HFFc6 (cell line): ENCODE data around the gene KRTAP6-3. TPM values are rescaled to one million over a fixed set of nuclear protein-coding genes. Genes with fewer than 3 reads are reported as not detected.

Source experiments
- DNase-seq: peaks from one replicate; pipeline ENCODE4 v3.0.0-alpha.2; 2018
- H3K27ac Mint-ChIP-seq: 2 replicates; pipeline ENCODE4 v1.8.0; 2020; ENCODE audit warnings: mild to moderate bottlenecking, mixed read lengths
- H3K27me3 Mint-ChIP-seq: 2 replicates; pipeline ENCODE4 v1.8.0; 2021; ENCODE audit warnings: mild to moderate bottlenecking, moderate library complexity, mixed read lengths; ENCODE audit not compliant: insufficient read depth
- H3K36me3 Mint-ChIP-seq: 2 replicates; pipeline ENCODE4 v1.8.0; 2021; ENCODE audit warnings: low read depth, mixed read lengths
- H3K4me1 Mint-ChIP-seq: 2 replicates; pipeline ENCODE4 v1.8.0; 2020; ENCODE audit warnings: low read depth, mixed read lengths
- H3K4me3 Mint-ChIP-seq: 2 replicates; pipeline ENCODE4 v1.8.0; 2020; ENCODE audit warnings: mild to moderate bottlenecking, moderate library complexity, mixed read lengths
- H3K9me3 Mint-ChIP-seq: 2 replicates; pipeline ENCODE4 v1.8.0; 2020; ENCODE audit warnings: mild to moderate bottlenecking, mixed read lengths
- total RNA-seq, 6 experiments: library from RNA; stranded (reverse); fragmentation: NEBNext Ultra II Directional; extraction: Animal tissue kit (Norgen Biotek cat#: 25700); gene quantifications; 2 replicates in 1 of 6; 3 replicates in 5 of 6; pipeline ENCODE4 v1.2.3, GENCODE V29; 2021
- TF ChIP-seq, protein P1 (sequence below): fragments of 200-600 bp; sonication (generic); IDR thresholded peaks from 2 replicates; pipeline ENCODE4 v1.5.0; 2021; ENCODE audit warnings: antibody characterized with exemption, mild to moderate bottlenecking

KRTAP6-3 gene
- total RNA-seq, 6 experiments from 2014 or later: not detected

DNA sequence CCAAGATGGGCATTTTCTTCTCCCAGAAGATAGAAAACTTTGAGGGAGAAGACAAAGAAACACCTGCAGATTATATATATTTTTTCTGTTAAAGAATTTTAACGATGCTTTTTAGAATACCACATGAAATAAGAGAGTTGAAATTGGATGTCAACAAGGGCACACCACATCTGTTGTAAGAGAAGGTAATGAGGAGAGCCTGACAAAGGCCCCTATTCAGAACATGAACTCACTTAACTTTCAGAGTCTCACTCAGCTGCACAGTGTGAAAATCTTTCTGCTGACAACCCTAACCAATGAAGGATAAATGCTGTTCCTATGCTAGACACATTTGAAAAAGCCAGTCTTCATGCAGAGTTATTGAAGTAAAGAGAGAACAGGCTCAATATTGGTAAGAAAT, 9.4 kb upstream of the KRTAP6-3 start:
- peaks cover 12% of the 10 kb centered on the region for H3K36me3 Mint-ChIP-seq
- H3K4me1 Mint-ChIP-seq: no peaks in the 10 kb centered on the region
- no peaks in the 10 kb centered on the region for H3K27me3 Mint-ChIP-seq
- H3K9me3 Mint-ChIP-seq: peaks cover 30% of the 10 kb centered on the region
- no peak overlapping the region for H3K27ac Mint-ChIP-seq
- DNase-seq: no peak
- TF ChIP-seq, protein P1, sequence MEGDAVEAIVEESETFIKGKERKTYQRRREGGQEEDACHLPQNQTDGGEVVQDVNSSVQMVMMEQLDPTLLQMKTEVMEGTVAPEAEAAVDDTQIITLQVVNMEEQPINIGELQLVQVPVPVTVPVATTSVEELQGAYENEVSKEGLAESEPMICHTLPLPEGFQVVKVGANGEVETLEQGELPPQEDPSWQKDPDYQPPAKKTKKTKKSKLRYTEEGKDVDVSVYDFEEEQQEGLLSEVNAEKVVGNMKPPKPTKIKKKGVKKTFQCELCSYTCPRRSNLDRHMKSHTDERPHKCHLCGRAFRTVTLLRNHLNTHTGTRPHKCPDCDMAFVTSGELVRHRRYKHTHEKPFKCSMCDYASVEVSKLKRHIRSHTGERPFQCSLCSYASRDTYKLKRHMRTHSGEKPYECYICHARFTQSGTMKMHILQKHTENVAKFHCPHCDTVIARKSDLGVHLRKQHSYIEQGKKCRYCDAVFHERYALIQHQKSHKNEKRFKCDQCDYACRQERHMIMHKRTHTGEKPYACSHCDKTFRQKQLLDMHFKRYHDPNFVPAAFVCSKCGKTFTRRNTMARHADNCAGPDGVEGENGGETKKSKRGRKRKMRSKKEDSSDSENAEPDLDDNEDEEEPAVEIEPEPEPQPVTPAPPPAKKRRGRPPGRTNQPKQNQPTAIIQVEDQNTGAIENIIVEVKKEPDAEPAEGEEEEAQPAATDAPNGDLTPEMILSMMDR: no peak
- H3K4me3 Mint-ChIP-seq: no peak overlapping the region

GRCh38 chr21:30590297-30590696, 1.9 kb upstream of the KRTAP6-3 start, which contains the start of gene KRTAP22-2:
Gene KRTAP22-2 (minus strand): TSS chr21:30590397.
- DNase-seq: no peak
- no peak within 1 kb of the TSS for H3K4me3 Mint-ChIP-seq
- H3K9me3 Mint-ChIP-seq: peaks cover 35% of the 10 kb centered on the region
- TF ChIP-seq, protein P1: no peak
- H3K27ac Mint-ChIP-seq: no peak within 1 kb of the TSS
- no peaks in the 10 kb centered on the region; the same call in 1 of the 2 replicates for H3K36me3 Mint-ChIP-seq
- no peaks in the 10 kb centered on the region for H3K4me1 Mint-ChIP-seq
- H3K27me3 Mint-ChIP-seq: no peaks in the 10 kb centered on the region

- Mint-ChIP-seq H3K4me1 (no peaks in the 10 kb centered on the region), H3K36me3 (no peaks in the 10 kb centered on the region), H3K9me3 (peaks cover 52% of the 10 kb centered on the region), H3K27ac (no peak within 1 kb of the TSS), H3K27me3 (no peaks in the 10 kb centered on the region; the same call in 1 of the 2 replicates), H3K4me3 (no peak within 1 kb of the TSS)
- DNase-seq: no peak
- TF ChIP-seq, protein P1: no peak
These were observed 6.6 kb downstream of the KRTAP6-3 start, which contains the start of gene KRTAP6-2 for GRCh38 chr21:30598802-30599201. Gene KRTAP6-2 (minus strand): TSS chr21:30598902. CDS start chr21:30598874, 28 bp downstream.

DNA sequence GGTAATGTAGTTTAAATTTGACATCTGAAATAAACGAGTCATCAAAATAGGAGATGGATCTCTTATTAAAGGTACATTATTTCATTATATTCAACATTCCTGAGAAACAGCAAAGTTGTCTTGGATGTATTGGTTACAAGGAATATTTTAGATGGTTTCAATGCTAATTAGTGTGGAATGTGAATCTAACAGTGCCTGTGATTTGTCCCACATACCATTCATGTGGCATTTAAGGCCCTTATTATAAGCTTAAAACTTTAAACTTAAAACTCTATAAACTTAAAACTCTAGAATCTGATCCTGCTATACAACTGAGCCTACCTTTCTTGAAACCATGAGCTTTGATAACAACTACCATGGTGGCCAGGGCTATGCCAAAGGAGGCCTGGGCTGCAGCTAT, 8.5 kb downstream of the KRTAP6-3 start, which contains the start of gene KRTAP22-1:
Gene KRTAP22-1 (plus strand): TSS at position 301 of the 400 bp plus-strand sequence.
- Mint-ChIP-seq H3K4me3 (no peak within 1 kb of the TSS), H3K36me3 (no peaks in the 10 kb centered on the region), H3K4me1 (no peaks in the 10 kb centered on the region), H3K27ac (no peak within 1 kb of the TSS), H3K9me3 (peaks cover 50% of the 10 kb centered on the region), H3K27me3 (no peaks in the 10 kb centered on the region; the same call in 1 of the 2 replicates)
- TF ChIP-seq, protein P1: no peak
- no peak for DNase-seq

DNA sequence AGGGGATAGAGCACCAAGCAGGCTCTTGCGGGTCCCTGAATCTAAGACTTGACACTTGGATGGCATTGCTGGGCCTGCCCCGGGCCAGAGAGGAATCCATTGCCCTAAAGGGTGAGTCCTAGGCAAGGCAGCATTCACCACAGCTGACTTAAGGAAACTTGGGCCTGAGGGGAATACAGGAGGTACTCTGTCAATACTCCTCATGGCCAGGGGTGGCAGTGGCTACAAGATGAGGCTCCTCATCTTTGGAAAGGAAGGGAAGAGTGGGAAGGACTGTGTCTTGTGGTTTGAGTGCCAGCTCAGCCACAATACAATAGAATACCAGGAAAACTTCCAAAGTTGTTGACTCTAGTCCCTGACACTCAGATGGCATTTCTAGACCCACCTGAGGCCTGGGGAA, 13.7 kb downstream of the KRTAP6-3 start:
- no peaks in the 10 kb centered on the region for H3K4me1 Mint-ChIP-seq
- H3K9me3 Mint-ChIP-seq: peaks cover 56% of the 10 kb centered on the region
- H3K27ac Mint-ChIP-seq: no peak overlapping the region
- TF ChIP-seq, protein P1: no peak
- no peaks in the 10 kb centered on the region for H3K27me3 Mint-ChIP-seq
- no peak overlapping the region for H3K4me3 Mint-ChIP-seq
- peaks cover 5% of the 10 kb centered on the region; the same call in 1 of the 2 replicates for H3K36me3 Mint-ChIP-seq
- no peak for DNase-seq
